K562 (cell line): ENCODE results near the gene PCDH9. TPM values are rescaled to one million over a fixed set of nuclear protein-coding genes. Genes with fewer than 3 reads are reported as not detected.
A peak's percentile ranks its signal among the peaks of the same experiment; 100 is the strongest.

ENCODE experiments used
- ATAC-seq: fragments of 200-7000 bp; cut with Tn5 transposase; 3 replicates; pipeline ENCODE4 v1.9.1; 2020; ENCODE audit warnings: moderate library complexity
- BruUV-seq: library from RNA; stranded (reverse); fragments of 400-500 nt; replicated peaks from 2 replicates; lab custom pipeline; 2021; lab: Mats Ljungman, UMichigan
- CTCF ChIA-PET: fragments of 300-600 bp; formaldehyde crosslinking; extraction: SDS; loops from one replicate; lab custom pipeline; 2021; ENCODE audit warnings: low intra/inter-chr PET ratio; lab: Yijun Ruan, JAX
- POLR2A ChIA-PET: fragments of 300-600, 350-650 bp; sonication (Branson Sonifier 250); formaldehyde crosslinking; extraction: SDS; loops from one replicate; lab custom pipeline; 2021; ENCODE audit warnings: antibody characterized with exemption, inconsistent platforms; lab: Yijun Ruan, JAX
- DNase-seq, 4 experiments: peaks; one replicate each; pipeline versions ENCODE4 v3.0.0 to v3.0.0-alpha.2; 2011 to 2018; ENCODE audit warnings: low spot score in 3 of 4, mixed read lengths in 3 of 4; ENCODE audit errors: extremely low read depth in 1 of 4
- FAIRE-seq: peaks from 2 replicates; lab custom pipeline; 2011; peaks lifted over from hg19 to GRCh38; lab: Jason Lieb, UNC
- H2AFZ ChIP-seq: 2 replicates; pipeline ENCODE4 v1.6.0; 2011; ENCODE audit warnings: low read depth, low read length, control low read depth, inconsistent platforms
- H3K27ac ChIP-seq: fragments of 200-600 bp; 3 replicates; pipeline ENCODE4 v1.8.0; 2011; ENCODE audit warnings: low read depth, mild to moderate bottlenecking, control low read depth, inconsistent platforms, low read length, moderate library complexity, mixed read lengths; ENCODE audit errors: extremely low read depth
- H3K27me3 ChIP-seq, 2 experiments: fragments of 300-600 bp in 1 of 2; 2 replicates in 1 of 2; 3 replicates in 1 of 2; pipeline versions ENCODE4 v1.6.0 to v1.8.0; 2011; ENCODE audit warnings: inconsistent platforms in 2 of 2, low read length in 2 of 2, mild to moderate bottlenecking in 1 of 2, mixed read lengths in 1 of 2, moderate library complexity in 1 of 2; ENCODE audit not compliant: control insufficient read depth in 2 of 2, insufficient read depth in 2 of 2
- H3K36me3 ChIP-seq: fragments of 300-600 bp; 3 replicates; pipeline ENCODE4 v1.8.0; 2011; ENCODE audit warnings: mild to moderate bottlenecking, low read length, inconsistent platforms; ENCODE audit not compliant: control insufficient read depth, insufficient read depth
- H3K4me1 ChIP-seq, 2 experiments: fragments of 200-600 bp in 1 of 2; replicated peaks in 1 of 2; 2 replicates in 1 of 2; 3 replicates in 1 of 2; pipeline versions ENCODE4 v1.5.1 to v1.8.0; 2011; ENCODE audit warnings: inconsistent platforms in 2 of 2, low read length in 2 of 2, mild to moderate bottlenecking in 1 of 2, mixed read lengths in 1 of 2, moderate library complexity in 1 of 2; ENCODE audit not compliant: control insufficient read depth in 2 of 2, insufficient read depth in 2 of 2
- H3K4me2 ChIP-seq: 2 replicates; pipeline ENCODE4 v1.6.1; 2011; ENCODE audit warnings: low read length, control low read depth, inconsistent platforms, mixed read lengths; ENCODE audit not compliant: insufficient read depth
- H3K4me3 ChIP-seq: fragments of 200-600 bp; sonication (generic), shearing (Covaris generic); 2 replicates; pipeline ENCODE4 v1.5.1; 2016; ENCODE audit warnings: control low read depth, inconsistent platforms
- H3K79me2 ChIP-seq: fragments of 200-600 bp; 3 replicates; pipeline ENCODE4 v1.8.0; 2011; ENCODE audit warnings: low read length, inconsistent platforms; ENCODE audit not compliant: control insufficient read depth, insufficient read depth
- H3K9ac ChIP-seq, 2 experiments: 2 replicates each; pipeline versions ENCODE4 v1.6.0 to v1.6.1; 2011; ENCODE audit warnings: low read depth in 2 of 2, low read length in 2 of 2, control low read depth in 1 of 2, inconsistent platforms in 1 of 2, mild to moderate bottlenecking in 1 of 2, mixed read lengths in 1 of 2; ENCODE audit not compliant: insufficient read depth in 1 of 2
- H3K9me1 ChIP-seq: one replicate; pipeline ENCODE4 v1.6.0; 2011; ENCODE audit warnings: inconsistent platforms, mild to moderate bottlenecking, low read length, moderate library complexity; ENCODE audit not compliant: control insufficient read depth, insufficient read depth
- H3K9me3 ChIP-seq: replicated peaks from 2 replicates; pipeline ENCODE4 v1.5.1; 2011; ENCODE audit warnings: low read depth, low read length, inconsistent platforms; ENCODE audit not compliant: control insufficient read depth, insufficient read depth
- H4K20me1 ChIP-seq: replicated peaks from 2 replicates; pipeline ENCODE4 v1.6.1; 2011; ENCODE audit warnings: low read length, inconsistent platforms, mixed read lengths; ENCODE audit not compliant: control insufficient read depth, insufficient read depth
- BACH1 ChIP-seq: fragments of 200-800 bp; sonication (Bioruptor generic); IDR thresholded peaks from 2 replicates; pipeline ENCODE4 v1.6.1; 2016; ENCODE audit warnings: missing genetic modification characterization, missing compliant biosample characterization
- DIDO1 ChIP-seq: fragments of 450-650 bp; IDR thresholded peaks from 2 replicates; pipeline ENCODE4 v1.6.1; 2016; ENCODE audit warnings: low read depth, missing biosample characterization, missing genetic modification characterization
- EGR1 ChIP-seq: fragments of 450-650 bp; conservative IDR thresholded peaks from 2 replicates; pipeline ENCODE4 v1.6.1; 2017; ENCODE audit warnings: mild to moderate bottlenecking
- ETV6 ChIP-seq, 3 experiments: fragments of 150-350 bp in 1 of 3; sonication (generic) in 1 of 3; formaldehyde crosslinking in 1 of 3; IDR thresholded peaks; 2 replicates each; pipeline versions ENCODE4 v1.6.1 to v1.8.0; 2014 to 2022; ENCODE audit warnings: borderline replicate concordance in 2 of 3, low read depth in 2 of 3, antibody characterized with exemption in 1 of 3, low read length in 1 of 3, mild to moderate bottlenecking in 1 of 3, missing genetic modification reagents in 1 of 3
- FOXO4 ChIP-seq: fragments of 450-650 bp; formaldehyde crosslinking; IDR thresholded peaks from 2 replicates; pipeline ENCODE4 v1.4.0; 2020; ENCODE audit warnings: mild to moderate bottlenecking, moderate library complexity
- MIER1 ChIP-seq: fragments of 450-650 bp; IDR thresholded peaks from 2 replicates; pipeline ENCODE4 v1.6.1; 2016; ENCODE audit warnings: antibody characterized with exemption, mild to moderate bottlenecking, low read depth
- TAL1 ChIP-seq: fragments of 450-650 bp; IDR thresholded peaks from 2 replicates; pipeline ENCODE4 v1.6.1; 2016; ENCODE audit warnings: mild to moderate bottlenecking
- ZKSCAN1 ChIP-seq: fragments of 150-350 bp; IDR thresholded peaks from 2 replicates; pipeline ENCODE4 v1.6.1; 2016; ENCODE audit warnings: low read depth, low read length
- ZNF444 ChIP-seq: fragments of 250-450 bp; sonication (Bioruptor Pico); IDR thresholded peaks from 2 replicates; pipeline ENCODE4 v1.4.0; 2020; ENCODE audit warnings: mild to moderate bottlenecking, moderate library complexity
- in situ Hi-C: fragments of 300-500 bp; cut with MboI; formaldehyde crosslinking; loops from 4 replicates; pipeline ENCODE4 v1.15.0; 2018; ENCODE audit warnings: inconsistent platforms, mixed read lengths
- intact Hi-C: fragments of 100-400 bp; cut with micrococcal nuclease; formaldehyde crosslinking; loops from 2 replicates; pipeline ENCODE4 v1.14.2; 2022
- polyA plus RNA-seq, 8 experiments: library from polyadenylated mRNA; depleted of rRNA in 4 of 8; stranded (reverse) in 5 of 8; unstranded in 3 of 8; fragments of >200 nt; fragmentation: Nextera tagmentation in 2 of 8; fragmentation: Illumina TruSeq in 1 of 8; extraction: Ambion mirVana in 2 of 8; extraction: Trizol in 1 of 8; gene quantifications; 2 replicates each; pipeline versions ENCODE4 v1.2.1 to v1.2.3, GENCODE V29; 2011 to 2014; ENCODE audit warnings: inconsistent platforms in 1 of 8, missing spikeins in 1 of 8
- total RNA-seq, 7 experiments: library from RNA; depleted of rRNA in 6 of 7; stranded (reverse); fragments of >200 nt in 6 of 7; fragmentation: Illumina TruSeq in 2 of 7; extraction: Trizol in 2 of 7; gene quantifications; 2 replicates each; pipeline versions ENCODE4 v1.2.1 to v1.2.3, GENCODE V29; 2011 to 2021; ENCODE audit warnings: low replicate concordance in 1 of 7

PCDH9 gene
- total and polyA plus RNA-seq, 9 of the 15 experiments (the other 6 are each of a cell fraction or from before 2014, with no cell fraction given), result 1.1 to 6.7 (median 4.9) TPM

GRCh38 chr13:66567899-66568612 lies 662.1 kb downstream of the PCDH9 start (continued):
- TF ChIP-seq BACH1 (tag) (no peak), FOXO4 (CRISPR knock-in tag) (no peak), ZKSCAN1 (peak; percentile 79), DIDO1 (tag) (no peak), TAL1 (0 out of 2 replicates have a peak, but pooled peaks have one; percentile 18), EGR1 (no peak)

GRCh38 chr13:66565279-66565678 lies 664.9 kb downstream of the PCDH9 start:
- DNase-seq (no peak), ATAC-seq (no peak), FAIRE-seq (no peak)
- H3K9ac ChIP-seq, result no peak overlapping the region
- H3K9me3 ChIP-seq, result 0 out of 2 replicates have a peak, but pooled peaks cover 2% of the 10 kb centered on the region
- H3K4me3 ChIP-seq, result no peak overlapping the region
- no peak overlapping the region for H3K27ac ChIP-seq
- no peaks in the 10 kb centered on the region for H4K20me1 ChIP-seq
- no TSS peak for BruUV-seq
- H3K4me1 ChIP-seq, result peaks cover 0 to 5% of the 10 kb centered on the region in 2 experiments; a peak in 4 of 5 replicates
- in situ Hi-C loops, result no loop called here
- intact Hi-C loops, result no loop called here
- no peak overlapping the region for H2AFZ ChIP-seq
- no peaks in the 10 kb centered on the region for H3K79me2 ChIP-seq
- H3K9me1 ChIP-seq, result no peaks in the 10 kb centered on the region
- no peaks in the 10 kb centered on the region for H3K36me3 ChIP-seq
- no peaks in the 10 kb centered on the region for H3K27me3 ChIP-seq
- ChIA-PET POLR2A (no interaction called here), CTCF (no interaction called here)
- H3K4me2 ChIP-seq, result no peak overlapping the region
- no peak for TF ChIP-seq ETV6 (IDR thresholded peaks at IDR 0.05; ENCODE audit: borderline replicate concordance in 1 of 2, low read depth in 2 of 2, low read length in 1 of 2)
- no peak for TF ChIP-seq ETV6 (CRISPR knock-in tag; IDR thresholded peaks at IDR 0.05; ENCODE audit: borderline replicate concordance)
- TF ChIP-seq ZNF444 (CRISPR knock-in tag), result no peak
- TF ChIP-seq MIER1, result no peak
